Stimulated activated CD4-positive, alpha-beta T cell treated with anti-CD3 and anti-CD28 coated beads, Interleukin-2, amount 100 ng/mL, for 24 hours (primary cell): ENCODE results near the gene GSX2.
"Not testable (repeated sequence)": the region's sequence is repeated elsewhere in the genome, so short reads cannot be mapped to it uniquely, and the experiment has no call there.

Experiments used
- DNase-seq, 2 donors: peaks; one replicate each; pipeline ENCODE4 v3.0.0-alpha.2; 2020

GSX2 gene

DNA sequence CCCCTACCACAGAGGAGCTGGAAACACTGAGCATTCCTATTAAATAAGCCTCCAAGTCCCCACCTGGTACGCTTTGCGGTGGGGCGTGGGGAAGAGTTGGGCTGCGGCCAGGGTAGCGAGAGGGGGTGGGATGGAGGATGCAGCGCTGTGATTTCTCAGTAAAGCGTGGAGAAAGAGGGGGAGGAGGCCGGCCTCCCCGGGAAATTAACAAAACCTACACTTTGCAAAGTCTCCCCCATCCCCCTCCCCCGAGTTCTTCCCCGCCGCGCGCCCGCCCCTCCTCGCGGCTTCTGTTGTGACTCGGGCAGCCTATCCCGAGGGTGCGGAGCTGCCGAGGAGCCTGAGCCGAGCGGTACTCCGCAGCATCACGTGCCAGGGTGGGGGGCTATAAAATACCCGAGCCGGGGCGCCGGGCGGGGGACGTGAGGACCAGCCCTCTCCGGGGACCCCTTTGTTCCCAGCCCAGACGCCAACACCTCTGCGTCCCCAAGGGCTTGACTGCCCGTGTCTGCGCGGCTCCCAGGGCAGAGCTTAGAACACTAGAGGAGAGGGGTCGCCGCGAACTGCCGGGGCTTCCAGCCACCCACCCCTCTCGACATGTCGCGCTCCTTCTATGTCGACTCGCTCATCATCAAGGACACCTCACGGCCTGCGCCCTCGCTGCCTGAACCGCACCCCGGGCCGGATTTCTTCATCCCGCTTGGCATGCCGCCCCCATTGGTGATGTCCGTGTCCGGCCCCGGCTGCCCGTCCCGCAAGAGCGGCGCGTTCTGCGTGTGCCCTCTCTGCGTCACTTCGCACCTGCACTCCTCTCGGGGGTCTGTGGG lies at the start of gene GSX2:
Gene GSX2, plus strand, starts transcription at position 416 of the 827 bp plus-strand sequence. Its CDS starts 182 bp downstream, at position 598.
- DNase-seq, result no peak

GRCh38 chr4:54050214-54050904 lies 49.6 kb upstream of the GSX2 start:
- no peak for DNase-seq

- not testable (repeated sequence) for DNase-seq
These were observed 46.6 kb upstream of the GSX2 start for GRCh38 chr4:54053322-54053721.

DNA sequence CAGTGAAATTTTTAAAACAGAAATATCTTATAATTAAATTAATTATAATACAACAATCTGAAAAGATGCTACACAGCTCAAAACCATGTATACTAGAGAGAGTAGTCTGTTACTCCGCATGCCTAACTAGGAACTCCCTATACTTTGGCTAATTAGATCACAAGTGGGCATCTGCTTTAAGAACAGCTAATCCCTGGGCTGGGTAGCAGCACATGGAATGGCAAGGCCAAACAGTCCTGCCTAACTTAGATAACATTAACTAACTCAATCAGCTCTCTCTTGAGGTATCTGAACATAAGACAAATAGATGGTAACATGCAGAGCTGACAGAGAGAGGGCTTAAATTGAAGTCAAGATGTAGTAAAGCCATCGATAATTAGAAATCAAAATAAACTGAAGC lies 45.5 kb upstream of the GSX2 start:
- no peak for DNase-seq

GRCh38 chr4:54055494-54055893 lies 44.5 kb upstream of the GSX2 start:
- no peak for DNase-seq

DNA sequence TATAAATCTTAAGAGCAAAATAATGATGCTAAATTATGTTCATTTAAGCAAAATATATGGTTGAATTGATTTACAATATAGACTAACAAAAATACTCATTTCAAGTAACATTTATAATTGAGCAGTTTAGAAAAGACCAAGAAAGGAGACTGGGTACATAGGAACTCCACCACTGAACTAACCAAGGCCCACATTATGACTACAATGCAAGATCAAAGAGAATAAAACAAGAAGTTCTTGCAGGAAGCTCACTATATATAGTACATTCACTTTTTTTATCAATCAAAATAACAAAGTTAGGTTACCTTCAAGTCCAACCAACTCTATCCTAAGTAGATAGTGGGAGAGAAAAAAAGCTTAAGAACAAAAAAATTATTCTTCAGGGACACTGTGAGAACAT lies 43.6 kb upstream of the GSX2 start:
- DNase-seq, result no peak

DNA sequence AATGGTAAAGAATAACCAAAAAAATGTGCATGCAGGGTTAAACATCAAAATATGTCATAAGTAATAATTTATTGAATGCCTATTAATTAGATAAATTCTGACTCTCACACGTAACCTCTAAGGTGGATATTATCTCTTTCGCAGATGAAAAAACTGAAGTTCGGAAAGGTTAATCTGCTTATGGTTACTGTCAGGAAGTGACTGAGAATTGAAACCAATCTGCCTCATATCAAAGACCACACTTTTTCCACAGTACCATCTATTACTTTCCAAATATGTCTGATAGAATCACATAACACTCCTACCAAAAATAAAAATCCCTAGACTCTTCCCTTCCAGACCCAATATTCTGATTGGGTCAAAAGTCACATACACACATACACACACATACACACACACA lies 41.8 kb upstream of the GSX2 start:
- no peak for DNase-seq

DNA sequence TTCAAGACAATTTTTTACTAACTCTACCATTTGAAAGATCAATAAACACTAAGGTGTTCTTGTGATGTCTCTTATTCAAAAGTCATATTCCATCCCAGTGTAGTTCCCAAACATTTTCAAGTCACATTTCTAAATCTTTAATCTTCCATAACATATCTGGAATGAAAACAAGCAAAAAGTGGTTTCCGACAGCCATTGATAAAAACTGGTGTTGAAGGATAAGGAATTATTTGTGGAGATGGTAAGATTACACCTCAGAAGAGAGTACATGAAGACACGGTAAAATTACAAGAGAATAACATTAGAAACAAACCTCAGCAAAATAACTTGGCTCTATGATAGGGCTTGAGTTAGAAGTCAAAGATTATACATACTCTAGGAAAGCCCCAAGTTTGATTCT lies 39.8 kb upstream of the GSX2 start:
- DNase-seq, result no peak

DNA sequence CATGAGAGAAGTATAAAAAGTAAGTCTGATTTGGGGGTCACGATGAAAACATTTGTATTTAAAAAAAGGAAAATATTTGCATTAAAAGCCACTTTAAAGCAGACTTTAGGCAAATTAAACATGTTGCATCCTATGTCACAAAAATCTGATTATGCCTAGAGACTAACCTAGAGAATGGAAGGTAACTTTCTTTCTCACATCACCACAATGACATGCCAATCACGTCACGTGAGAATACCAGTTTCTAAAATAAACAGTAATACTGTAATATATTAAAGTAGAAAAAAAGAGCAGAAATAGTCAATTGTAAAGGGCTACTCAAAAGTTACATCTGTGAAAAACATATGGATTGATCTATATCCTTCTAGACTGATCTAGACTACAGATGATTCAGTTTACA lies 38.9 kb upstream of the GSX2 start:
- DNase-seq, result no peak

- no peak for DNase-seq
These were observed 38.1 kb upstream of the GSX2 start for GRCh38 chr4:54061873-54062272.

- DNase-seq, result no peak
These were observed 37.6 kb upstream of the GSX2 start for GRCh38 chr4:54062392-54062791.

GRCh38 chr4:54063229-54063628 lies 36.7 kb upstream of the GSX2 start:
- DNase-seq, result peak in 1 of 2 donors; percentile 25

DNA sequence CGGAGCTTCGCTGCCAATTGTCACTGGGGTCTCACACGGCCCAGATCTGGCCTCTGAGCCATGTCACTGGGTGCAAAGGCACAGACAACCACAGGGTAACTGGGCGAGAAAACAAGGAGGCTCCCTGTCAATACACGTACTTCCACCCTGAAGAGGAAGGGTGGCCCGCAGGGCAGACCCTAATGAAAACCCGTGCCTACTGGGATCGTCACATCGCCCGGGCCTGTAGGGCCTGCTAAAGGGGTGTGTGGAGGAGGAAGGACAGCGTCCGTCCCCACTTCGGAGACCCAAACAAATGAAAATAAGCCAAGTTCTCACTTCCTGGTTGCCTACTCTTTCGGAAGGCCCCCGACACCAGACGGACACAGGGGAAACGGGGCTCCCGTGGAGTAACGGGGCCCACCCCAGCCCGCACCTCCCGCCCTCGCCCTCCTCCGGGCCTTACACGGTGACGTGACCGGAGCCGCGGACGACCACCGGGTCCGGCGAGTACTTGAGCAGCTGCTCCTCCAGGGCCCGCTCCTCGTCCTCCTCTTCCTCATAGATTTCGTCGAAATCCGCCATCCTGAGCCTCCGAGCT lies 36.1 kb upstream of the GSX2 start:
- peak; percentile 27 to 38 for DNase-seq

DNA sequence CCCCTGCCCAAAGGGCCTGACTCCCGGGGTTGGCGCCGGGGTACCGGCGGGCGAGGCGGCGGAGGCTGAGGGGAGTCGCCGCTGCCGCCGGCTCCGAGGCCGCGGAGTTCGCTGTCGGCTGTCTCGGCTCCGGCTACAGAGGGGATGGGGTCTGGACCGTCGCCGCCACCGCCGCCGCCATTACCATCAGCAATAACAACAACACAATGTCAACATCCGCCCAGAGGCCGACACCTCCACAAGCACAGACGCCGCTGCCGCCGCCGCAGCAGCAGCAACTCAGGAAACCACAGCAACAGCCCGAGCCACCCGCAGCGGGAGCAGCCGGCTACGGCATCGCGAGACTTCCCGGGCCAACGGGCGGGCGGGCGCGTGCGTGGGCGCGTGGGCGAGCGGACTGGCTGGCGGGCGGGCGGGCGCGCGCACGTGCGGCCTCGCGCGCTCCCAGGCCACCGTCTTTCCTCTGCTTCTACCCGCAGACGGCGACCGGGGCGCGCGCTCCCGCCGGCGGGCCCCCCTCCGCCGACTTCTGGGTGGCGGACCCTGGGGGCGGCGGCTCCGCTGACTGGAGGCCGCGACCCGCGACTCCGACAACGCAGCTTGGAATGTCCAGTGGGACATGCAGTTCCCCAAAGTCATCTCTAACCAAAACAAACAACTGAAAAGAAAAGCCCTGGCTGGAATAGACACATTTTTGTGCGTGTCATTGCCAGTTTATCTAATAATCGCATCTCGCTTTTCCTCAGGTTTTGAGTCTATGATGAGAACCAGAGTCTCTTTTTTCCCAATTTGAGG lies 35.4 kb upstream of the GSX2 start, which contains the start of gene CHIC2:
Gene CHIC2, minus strand, starts transcription at position 289 of the 795 bp plus-strand sequence. CDS start 305 bp downstream, outside the sequence.
- DNase-seq, result peak; percentile 95 to 96

- no peak for DNase-seq
These were observed 34.5 kb upstream of the GSX2 start for GRCh38 chr4:54065282-54066087.

DNA sequence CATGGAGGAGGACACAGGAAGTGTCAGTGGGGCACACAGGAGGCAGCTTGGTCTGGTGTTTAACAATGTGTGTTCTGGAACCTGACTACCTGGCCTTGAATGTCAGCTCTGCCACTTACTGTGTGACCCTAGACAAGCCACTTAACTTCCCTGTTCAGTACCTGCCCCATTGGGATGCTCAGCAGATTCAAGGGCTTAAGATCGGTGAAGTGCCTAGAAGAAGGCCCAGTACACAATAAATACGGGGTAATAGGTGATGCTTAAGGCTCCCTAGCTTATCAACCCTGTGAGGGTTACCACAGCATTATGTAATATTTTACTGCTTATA lies 33.9 kb upstream of the GSX2 start:
- DNase-seq, result no peak

DNA sequence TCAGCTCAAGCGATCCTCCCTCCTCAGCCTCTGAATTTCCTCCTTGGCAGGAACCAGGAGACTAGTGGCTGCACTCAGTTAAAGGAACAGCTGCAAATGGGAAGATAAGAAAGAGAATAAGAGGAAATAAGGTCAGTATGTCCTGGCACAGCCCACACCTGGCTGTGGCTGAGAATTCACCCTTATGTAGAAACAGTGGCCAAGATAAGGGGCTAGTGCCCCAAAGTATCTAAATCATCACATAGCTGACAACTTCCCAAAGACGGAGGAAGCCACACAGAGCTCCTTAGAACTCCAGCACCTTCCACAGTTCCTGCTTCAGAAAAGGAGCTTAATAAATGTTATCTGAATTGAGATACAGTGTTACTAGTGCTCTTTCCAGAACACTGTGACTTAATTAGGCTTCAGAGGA lies 33.2 kb upstream of the GSX2 start:
- no peak for DNase-seq

GRCh38 chr4:54067166-54067565 lies 32.8 kb upstream of the GSX2 start:
- no peak for DNase-seq

DNA sequence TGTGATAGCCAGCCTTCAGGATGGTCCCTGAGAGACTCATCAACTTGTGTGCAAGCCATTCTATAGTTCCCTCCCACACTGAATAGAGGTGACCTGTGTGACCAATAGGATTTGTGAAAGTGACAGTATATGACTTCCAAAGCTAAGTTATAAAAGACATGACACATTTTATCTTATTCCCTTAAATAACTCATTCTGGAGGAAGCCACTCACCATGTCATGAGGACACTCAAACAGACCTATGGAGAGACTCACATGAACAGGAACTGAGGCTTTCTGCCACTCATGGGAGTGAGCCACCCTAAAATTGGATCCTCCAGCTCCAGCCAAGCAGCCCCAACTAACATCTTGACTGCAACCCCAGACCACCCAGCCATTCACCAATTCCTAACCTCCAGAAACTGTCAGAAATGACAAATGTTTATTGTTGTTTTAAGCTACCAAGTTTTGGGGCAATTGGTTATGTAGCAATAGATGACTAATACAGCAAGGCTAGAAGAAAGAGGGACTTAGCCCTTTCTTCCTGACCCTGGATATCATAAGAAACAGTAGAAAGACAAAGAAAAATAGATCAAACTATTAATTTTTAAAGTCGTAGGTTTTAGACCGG lies 26.6 kb upstream of the GSX2 start:
- DNase-seq, result no peak

DNA sequence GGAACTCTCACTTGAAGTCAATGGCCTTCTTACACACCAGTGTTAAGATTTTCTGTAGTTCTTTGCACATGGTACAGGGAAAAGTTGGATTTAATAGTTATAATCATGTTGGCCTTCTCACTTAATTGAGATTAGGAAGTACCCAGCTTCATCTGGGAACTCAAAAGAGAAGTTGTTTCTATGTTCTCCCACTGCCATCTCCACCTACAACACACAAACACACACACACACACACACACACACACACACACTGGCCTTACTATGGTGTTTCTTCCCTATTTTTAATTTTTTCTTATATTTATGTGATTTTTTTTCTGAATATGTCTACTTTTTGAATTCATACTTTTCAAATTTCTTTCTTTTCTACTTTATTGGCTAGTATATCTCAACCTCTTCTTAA lies 25.6 kb upstream of the GSX2 start:
- DNase-seq, result no peak

GRCh38 chr4:54076673-54077072 lies 23.3 kb upstream of the GSX2 start:
- no peak for DNase-seq

DNA sequence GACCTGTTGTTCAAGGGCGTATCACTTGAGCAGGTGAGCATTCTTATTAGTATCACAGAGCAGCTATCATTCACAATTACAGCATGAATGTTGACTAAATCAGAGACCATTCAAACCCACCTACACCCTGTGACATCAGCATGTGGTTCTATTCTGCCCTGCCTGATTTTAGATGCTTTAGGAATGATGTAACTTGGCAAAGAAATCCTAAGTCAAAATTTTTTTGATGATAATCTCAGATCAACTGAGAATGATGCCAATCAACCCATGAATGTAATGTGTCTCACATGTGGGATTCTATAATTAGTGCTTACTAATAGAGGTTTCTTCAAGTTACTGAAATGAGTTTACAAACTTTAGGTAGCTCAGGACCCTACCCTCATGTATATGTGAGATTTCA lies 22.2 kb upstream of the GSX2 start:
- no peak for DNase-seq
